OCI-M1 (cell line): ENCODE data around the gene PTDSS2.
"Not testable (repeated sequence)": the region's sequence is repeated elsewhere in the genome, so short reads cannot be mapped to it uniquely, and the experiment has no call there.

Experiments used
- DNase-seq: peaks from one replicate; lab custom pipeline; 2025; lab: John Stamatoyannopoulos, UW

The PTDSS2 gene

DNA sequence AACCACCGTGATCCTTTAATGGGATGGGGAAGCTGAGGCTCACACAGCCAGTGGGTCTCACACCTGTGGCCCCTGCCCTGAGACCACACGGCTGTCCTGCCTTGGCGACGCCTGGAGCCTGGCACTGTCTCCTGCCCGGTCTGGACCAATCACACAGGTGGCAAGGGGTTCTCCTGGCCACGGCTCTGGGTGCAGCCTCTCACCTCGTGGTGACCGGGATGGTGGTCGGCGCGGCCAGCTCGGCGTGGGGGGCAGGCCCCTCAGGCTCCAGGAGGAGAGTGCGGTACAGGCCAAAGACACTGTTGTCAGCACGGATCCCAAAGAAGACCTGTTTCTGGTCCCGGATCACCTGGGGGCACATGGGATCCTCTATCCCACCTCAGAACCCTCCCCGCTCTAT, 17.0 kb upstream of the PTDSS2 start:
- no peak for DNase-seq

- DNase-seq, result no peak
These were observed 16.4 kb upstream of the PTDSS2 start for GRCh38 chr11:433641-434040.

GRCh38 chr11:434496-434895, 15.6 kb upstream of the PTDSS2 start:
- no peak for DNase-seq

DNA sequence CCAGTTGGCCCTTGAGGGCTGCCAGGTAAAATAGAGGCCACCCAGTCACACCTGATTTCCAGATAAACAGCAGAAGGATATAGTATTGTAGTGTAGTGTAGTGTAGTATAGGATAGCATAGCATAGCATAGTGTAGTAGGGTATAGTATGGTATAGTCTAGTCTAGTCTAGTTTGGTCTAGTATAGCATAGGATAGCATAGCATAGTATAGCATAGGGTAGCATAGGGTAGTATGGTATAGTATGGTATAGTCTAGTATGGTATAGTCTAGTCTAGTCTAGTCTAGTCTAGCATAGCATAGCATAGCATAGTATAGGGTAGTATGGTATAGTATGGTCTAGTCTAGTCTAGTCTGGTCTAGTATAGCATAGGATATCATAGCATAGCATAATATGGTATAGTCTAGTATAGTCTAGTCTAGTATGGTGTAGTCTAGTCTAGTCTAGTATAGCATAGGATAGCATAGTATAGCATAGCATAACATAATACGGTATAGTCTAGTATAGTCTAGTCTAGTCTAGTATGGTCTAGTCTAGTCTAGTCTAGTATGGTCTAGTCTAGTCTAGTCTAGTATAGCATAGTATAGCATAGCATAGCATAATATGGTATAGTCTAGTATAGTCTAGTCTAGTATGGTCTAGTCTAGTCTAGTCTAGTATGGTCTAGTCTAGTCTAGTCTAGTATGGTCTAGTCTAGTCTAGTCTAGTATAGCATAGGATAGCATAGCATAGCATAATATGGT, 14.9 kb upstream of the PTDSS2 start:
- not testable (repeated sequence) for DNase-seq

GRCh38 chr11:437228-437870, 12.7 kb upstream of the PTDSS2 start:
- DNase-seq, result no peak

GRCh38 chr11:438101-438844, 11.8 kb upstream of the PTDSS2 start:
- no peak for DNase-seq

DNA sequence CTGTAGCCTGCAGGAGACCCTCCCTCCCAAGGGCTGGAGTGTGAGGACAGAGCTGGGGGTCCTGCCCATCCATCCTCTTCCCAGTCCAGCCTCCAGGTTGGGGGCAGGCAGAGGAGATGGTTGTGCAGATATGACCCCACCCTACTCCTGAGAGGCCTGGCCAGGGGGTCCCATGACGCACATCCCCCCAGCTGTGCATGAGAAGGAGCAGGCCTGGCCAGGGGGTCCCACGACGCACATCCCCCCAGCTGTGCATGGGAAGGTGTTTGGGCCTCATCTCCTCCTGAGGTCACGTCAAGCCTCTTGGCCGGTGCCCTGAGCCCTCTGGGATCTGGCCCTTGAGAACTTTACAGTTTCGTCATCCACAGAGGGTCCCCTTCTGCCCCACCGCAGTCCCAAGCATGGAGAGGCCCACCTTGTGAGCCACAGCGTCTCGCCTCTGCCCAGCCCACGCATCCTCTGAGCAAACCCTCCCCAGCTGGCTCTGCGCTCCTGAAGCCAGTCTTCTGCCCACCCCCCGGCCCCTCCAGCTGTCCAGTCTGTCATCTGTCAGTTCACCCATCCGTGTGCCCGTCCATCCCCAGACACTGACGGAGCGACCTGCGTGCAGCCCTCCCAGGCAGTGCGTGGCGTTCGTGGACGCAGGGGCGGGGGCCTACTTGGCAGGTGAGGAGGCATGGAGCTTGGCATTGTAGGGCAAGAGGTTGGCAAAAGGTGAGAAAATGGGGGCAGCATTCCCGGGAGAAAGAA, 10.6 kb upstream of the PTDSS2 start:
- no peak for DNase-seq

DNA sequence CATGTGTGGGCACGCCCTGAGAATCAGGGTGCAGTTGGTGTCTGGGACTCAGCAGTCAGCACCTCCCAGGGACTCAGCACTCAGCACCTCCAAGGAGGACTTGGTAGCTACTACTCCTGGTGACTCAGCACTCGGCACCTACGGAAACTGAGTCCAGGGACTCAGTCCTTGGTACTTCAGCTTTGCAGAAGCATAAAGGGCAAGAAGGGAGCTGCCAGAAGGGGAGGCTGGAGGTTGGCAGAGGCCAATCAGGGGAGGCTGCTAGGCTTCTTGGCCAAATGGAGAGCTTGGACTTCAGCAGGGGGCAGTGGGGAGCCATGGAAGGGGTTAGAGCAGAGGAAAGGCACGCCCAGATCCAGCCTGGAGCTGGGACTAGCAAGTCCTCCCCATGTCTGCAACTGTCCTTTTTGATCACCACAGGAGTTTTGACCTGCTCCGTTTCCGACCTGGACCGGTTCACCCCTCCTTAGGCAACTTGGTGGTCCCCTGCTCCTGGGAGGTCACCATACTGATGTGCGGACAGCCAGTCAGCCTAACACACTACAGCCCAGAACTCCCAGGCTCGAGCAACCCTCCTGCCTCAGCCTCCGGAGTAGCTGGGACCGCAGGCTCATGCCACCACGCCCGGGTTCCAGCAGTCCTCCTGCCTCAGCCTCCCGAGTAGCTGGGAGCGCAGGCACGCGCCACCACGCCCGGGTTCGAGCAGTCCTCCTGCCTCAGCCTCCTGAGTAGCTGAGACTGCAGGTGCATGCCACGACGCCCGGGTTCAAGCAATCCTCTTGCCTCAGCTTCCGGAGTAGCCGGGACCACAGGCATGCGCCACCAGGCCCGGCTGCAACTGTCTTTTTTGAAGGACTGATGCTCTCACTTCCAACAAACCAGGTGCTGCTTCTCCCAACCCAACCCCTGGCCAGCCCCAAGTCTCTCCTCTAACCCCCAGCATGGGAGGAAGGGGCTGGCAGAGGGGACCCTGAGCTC, 9.7 kb upstream of the PTDSS2 start:
- peak; percentile 13 for DNase-seq

DNA sequence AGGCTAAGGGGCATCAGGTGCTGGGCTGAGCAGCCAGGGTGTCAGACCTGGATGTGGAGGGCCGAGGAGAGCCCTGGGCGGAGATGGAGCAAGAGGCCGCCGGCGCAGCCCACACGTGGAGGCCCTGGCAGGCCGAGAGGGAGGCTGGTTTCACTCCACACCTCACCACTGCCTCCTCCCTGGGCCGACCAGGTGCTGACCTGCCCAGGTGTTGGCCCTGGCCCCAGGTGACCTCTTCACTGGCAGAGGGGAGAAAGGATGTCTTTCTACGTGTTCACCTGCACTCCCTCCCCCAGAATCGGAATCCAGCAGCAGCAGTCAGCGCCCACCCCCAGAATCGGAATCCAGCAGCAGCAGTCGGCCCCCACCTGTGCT, 9.0 kb upstream of the PTDSS2 start:
- DNase-seq, result no peak

- no peak for DNase-seq
These were observed 8.4 kb upstream of the PTDSS2 start, which contains the start of gene ANO9 for GRCh38 chr11:441418-442274. ANO9 (minus strand) TSS chr11:442011; CDS start chr11:441926, 85 bp downstream.

GRCh38 chr11:442611-443081, 7.4 kb upstream of the PTDSS2 start:
- no peak for DNase-seq

DNA sequence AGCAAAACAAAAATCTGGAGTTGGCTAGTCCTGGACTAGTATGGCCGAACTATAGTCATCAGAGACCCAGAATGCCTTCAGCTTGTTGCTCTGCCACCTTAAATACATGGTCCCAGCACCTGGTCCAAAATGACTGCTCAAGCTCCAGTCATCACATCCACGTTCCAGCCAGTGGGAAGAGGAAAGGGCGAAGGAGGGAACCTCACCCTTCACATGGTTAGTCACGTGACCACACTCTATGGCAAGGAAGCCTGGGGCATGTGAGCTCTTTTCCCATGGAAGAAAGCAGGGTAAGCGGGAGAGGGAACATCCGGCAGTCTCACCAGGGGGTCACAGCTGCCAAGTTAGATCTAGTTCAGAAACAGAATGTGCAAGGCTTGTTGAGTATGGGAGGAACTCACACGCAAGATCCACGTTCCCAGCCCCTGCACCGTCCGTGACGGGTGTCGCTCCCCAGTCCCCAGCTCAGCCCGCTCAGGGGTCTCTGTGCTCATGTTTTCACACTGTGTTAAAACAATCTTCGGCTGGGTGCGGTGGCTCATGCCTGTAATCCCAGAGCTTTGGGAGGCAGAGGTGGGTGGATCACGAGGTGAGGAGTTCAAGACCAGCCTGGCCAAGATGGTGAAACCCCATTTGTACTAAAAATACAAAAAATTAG, 6.4 kb upstream of the PTDSS2 start:
- no peak for DNase-seq

DNA sequence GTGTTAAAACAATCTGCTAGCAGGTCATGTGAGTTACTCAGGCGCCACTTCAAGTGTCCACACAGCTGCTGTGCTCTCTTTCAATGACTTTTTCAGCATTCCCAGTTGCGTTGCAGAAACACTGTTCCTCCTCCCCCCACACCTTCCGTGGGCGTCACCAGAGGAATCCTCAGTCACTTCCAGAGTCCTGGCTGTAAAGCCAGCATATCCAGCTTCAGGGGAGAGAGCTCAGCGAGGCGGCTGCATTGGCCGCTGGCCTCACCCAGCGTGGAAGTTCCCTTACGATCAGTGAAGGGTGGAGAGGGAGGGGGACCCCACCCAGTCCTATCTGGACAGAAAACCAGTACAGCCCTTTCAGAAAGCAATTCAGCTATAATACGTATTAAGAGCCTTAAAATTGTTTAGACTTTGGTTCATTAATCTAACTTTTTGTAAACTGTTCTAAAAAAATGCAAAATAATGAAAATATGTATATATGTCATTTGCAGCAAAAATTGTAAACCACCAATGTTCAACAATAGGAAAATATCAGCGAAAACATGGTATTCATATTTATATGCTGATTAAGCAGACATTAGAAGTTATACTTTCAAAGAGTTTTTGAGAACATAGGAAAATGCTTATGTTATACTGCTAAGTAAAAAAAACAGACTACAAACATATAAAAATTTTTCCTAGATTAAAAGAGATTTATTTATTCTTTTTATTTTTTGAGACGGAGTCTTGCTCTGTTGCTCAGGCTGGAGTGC, 5.5 kb upstream of the PTDSS2 start:
- DNase-seq, result peak; percentile 45

- DNase-seq, result no peak
These were observed 4.1 kb upstream of the PTDSS2 start for GRCh38 chr11:445765-446588.

DNA sequence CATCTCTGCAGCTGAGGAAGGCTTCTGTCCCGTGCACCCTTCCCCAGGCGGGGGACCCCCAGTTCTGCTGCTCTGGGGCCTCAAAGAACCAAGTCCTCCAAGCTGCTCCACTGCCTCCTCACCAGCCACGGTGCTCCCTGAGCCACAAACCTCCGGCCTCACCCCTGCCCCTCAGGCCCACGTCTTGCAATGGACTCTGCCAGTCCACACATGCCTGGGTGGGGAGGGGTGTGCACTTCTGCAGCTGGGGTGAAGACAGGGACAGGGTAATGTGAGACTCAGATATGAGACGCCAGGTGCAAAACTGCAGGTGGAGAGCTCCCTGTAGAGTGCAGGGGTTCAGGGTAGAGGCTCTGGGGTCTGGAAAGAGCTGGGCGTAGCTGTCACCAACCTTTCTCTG, 3.2 kb upstream of the PTDSS2 start:
- no peak for DNase-seq

- peak; percentile 99 for DNase-seq
These were observed 2.0 kb upstream of the PTDSS2 start for GRCh38 chr11:447923-448731.
